ENCODE results near the gene CENPS. TPM values are rescaled to one million over a fixed set of nuclear protein-coding genes. Genes with fewer than 3 reads are reported as not detected.

The CENPS gene
- total RNA-seq, 2 donors from 2014 or later, result 21.8 to 34.8 TPM

DNA sequence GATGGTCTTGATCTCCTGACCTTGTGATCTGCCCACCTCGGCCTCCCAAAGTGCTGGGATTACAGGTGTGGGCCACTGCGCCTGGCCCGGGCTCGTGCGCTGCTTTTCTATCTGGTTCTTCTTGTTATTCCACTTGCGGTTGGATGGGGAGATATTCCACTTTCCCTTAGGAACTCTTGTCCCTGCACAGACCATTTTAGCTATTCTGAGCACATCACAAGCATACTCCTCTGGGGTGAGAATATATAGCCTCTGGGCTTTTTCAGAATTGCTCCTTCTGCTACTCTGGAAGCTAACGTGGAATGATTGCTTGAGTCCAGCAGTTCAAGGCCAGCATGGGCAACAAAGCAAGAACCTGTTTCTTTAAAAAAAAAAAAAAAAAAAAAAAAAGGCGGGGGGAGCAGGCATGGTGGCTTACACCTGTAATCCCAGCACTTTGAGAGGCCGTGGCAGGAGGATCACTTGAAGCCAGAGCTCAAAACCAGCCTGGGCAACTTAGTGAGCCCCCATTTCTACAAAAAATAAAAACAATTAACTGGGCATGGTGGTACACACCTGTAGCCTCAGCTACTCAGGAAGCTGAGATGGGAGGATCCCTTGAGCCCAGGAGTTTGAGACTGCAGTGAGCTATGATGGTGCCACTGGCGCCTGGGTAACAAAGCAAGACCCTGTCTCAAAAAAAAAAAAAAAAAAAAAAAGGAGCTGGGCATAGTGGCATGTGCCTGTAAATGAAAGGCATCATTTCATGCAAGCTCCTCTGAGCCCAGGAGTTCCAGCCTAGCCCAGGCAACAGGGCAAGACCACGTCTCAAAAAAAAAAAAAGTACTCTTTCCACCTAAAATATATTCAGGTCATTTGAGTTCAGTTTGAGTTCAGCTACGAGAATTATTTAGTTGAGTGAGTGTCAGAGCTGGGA, 43.2 kb upstream of the CENPS start:
- intact Hi-C loops (cut with DNase I), result no loop called here
- DNase-seq (ENCODE audit: low spot score), result no peak
- 80% methylated on average over 12 of the region's 12 CpGs for WGBS
- H3K9me3 ChIP-seq, result no peaks in the 10 kb centered on the region
- no peaks in the 10 kb centered on the region for H3K4me1 ChIP-seq (replicated peaks)
- H3K27ac ChIP-seq, result peak overlapping the region in 1 of 2 donors; percentile 44
- no peaks in the 10 kb centered on the region for H3K36me3 ChIP-seq
- no peak overlapping the region for H3K4me3 ChIP-seq
- no peaks in the 10 kb centered on the region for H3K27me3 ChIP-seq (replicated peaks; ENCODE audit: insufficient read depth)
- TF ChIP-seq POLR2A (IDR thresholded peaks at IDR 0.05), result no peak
- no peak for TF ChIP-seq POLR2AphosphoS5 (IDR thresholded peaks at IDR 0.05)
- TF ChIP-seq, protein P1, sequence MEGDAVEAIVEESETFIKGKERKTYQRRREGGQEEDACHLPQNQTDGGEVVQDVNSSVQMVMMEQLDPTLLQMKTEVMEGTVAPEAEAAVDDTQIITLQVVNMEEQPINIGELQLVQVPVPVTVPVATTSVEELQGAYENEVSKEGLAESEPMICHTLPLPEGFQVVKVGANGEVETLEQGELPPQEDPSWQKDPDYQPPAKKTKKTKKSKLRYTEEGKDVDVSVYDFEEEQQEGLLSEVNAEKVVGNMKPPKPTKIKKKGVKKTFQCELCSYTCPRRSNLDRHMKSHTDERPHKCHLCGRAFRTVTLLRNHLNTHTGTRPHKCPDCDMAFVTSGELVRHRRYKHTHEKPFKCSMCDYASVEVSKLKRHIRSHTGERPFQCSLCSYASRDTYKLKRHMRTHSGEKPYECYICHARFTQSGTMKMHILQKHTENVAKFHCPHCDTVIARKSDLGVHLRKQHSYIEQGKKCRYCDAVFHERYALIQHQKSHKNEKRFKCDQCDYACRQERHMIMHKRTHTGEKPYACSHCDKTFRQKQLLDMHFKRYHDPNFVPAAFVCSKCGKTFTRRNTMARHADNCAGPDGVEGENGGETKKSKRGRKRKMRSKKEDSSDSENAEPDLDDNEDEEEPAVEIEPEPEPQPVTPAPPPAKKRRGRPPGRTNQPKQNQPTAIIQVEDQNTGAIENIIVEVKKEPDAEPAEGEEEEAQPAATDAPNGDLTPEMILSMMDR (IDR thresholded peaks at IDR 0.05), result no peak

DNA sequence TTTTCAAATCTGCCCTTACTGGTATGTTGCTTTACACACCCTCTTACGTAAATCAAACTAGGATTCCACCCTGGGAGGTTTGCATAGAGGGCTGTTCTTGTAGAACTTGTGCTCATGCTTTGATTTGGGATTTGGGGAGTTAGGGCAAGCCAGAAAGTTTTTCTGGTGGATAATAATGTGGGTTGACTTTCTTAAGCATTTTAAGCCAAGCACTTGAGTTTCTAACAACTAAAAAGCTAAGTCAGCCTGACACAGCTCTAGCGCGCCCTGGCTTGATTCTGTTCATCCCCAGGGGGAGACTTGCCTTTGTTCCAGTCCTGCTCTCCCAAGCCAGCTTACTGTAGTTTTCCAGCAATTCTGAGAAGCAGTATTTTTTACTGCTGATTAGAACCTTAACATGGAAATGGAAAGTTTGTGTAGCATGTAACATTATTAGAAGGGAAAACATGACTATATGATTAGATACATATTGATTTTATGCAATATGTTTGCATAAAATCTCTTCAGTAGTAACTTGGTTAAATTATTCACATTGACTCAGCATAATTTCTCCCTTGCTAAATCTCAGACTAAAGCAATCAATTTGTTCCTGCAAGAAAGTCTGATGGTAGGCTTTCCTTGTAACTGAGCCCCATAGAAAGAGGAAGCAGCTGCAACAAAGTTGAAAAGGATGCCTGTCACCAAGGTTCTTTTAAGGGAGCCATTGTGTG, 42.4 kb upstream of the CENPS start:
- TF ChIP-seq, protein P1 (IDR thresholded peaks at IDR 0.05), result no peak
- TF ChIP-seq POLR2A (IDR thresholded peaks at IDR 0.05) (no peak), POLR2AphosphoS5 (IDR thresholded peaks at IDR 0.05) (no peak)
- no peak overlapping the region for H3K4me3 ChIP-seq
- no peaks in the 10 kb centered on the region for H3K9me3 ChIP-seq
- no peaks in the 10 kb centered on the region for H3K36me3 ChIP-seq
- DNase-seq (ENCODE audit: low spot score), result no peak
- H3K4me1 ChIP-seq (replicated peaks), result no peaks in the 10 kb centered on the region
- 9% methylated on average over 3 of the region's 3 CpGs for WGBS
- intact Hi-C loops (cut with DNase I), result no loop called here
- H3K27ac ChIP-seq, result peak overlapping the region in 1 of 2 donors; percentile 44
- H3K27me3 ChIP-seq (replicated peaks; ENCODE audit: insufficient read depth), result no peaks in the 10 kb centered on the region

DNA sequence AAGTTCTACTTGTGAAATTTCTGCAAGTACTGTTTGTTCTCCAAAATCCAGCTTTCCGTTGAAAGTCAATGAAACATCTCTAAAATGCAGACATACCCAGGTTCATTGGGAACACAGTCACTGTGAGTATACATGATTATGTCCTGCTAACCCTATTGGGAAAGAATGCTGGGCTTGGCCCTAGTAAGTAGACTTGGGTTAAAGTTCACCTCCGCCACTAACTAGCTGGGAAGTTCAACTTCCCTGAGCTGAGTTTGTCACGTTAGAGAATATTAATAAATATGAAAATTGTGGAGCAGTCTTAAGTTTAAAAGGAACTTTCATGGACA, 41.9 kb upstream of the CENPS start:
- no peak overlapping the region for H3K27ac ChIP-seq
- no peak for DNase-seq (ENCODE audit: low spot score)
- TF ChIP-seq POLR2AphosphoS5 (IDR thresholded peaks at IDR 0.05) (no peak), POLR2A (IDR thresholded peaks at IDR 0.05) (no peak)
- TF ChIP-seq, protein P1 (IDR thresholded peaks at IDR 0.05), result no peak
- H3K9me3 ChIP-seq, result no peaks in the 10 kb centered on the region
- H3K4me3 ChIP-seq, result no peak overlapping the region
- intact Hi-C loops (cut with DNase I), result no loop called here
- H3K4me1 ChIP-seq (replicated peaks), result no peaks in the 10 kb centered on the region
- no peaks in the 10 kb centered on the region for H3K36me3 ChIP-seq
- WGBS, result 57% methylated on average over 3 of the region's 3 CpGs
- no peaks in the 10 kb centered on the region for H3K27me3 ChIP-seq (replicated peaks; ENCODE audit: insufficient read depth)

DNA sequence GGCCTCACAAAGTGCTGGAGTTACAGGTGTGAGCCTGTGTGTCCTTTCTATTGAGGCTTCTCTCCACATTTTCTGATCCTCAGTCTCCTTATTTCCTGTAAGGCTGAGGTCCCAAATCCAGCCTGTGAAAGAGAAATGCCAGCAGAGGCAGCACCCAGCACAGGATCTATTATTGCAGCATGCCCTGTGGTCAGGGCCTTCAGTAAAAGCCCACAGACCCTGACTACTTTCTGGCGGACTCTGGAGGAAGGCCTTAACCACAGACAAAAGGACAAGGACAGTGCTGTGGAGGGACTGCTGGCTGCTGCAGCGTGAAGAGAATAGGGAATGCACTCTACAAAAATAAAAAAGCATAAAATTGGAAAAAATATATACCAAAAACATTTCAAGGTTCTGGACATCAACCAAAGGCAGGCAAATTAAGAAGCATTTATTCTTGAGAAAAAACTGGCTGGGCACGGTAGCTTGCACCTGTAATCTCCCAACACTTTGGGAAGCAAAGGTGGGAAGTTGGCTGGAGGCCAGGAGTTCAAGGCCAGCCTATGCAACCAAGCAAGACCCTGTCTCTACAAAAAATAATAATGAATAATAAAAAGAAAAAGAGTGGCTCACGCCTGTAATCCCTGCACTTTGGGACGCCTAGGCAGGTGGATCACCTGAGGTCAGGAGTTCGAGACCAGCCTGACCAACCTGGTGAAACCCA, 40.8 kb upstream of the CENPS start:
- Histone ChIP-seq H3K9me3 (no peaks in the 10 kb centered on the region), H3K4me3 (no peak overlapping the region), H3K27ac (no peak overlapping the region), H3K36me3 (no peaks in the 10 kb centered on the region), H3K27me3 (replicated peaks; ENCODE audit: insufficient read depth) (no peaks in the 10 kb centered on the region), H3K4me1 (replicated peaks) (no peaks in the 10 kb centered on the region)
- no peak for DNase-seq (ENCODE audit: low spot score)
- intact Hi-C loops (cut with DNase I), result no loop called here
- 84% methylated on average over 6 of the region's 6 CpGs for WGBS
- TF ChIP-seq POLR2A (IDR thresholded peaks at IDR 0.05), result no peak
- TF ChIP-seq, protein P1 (IDR thresholded peaks at IDR 0.05), result no peak
- no peak for TF ChIP-seq POLR2AphosphoS5 (IDR thresholded peaks at IDR 0.05)
